HepG2 (cell line): ENCODE results near the gene CENPP. TPM values are rescaled to one million over a fixed set of nuclear protein-coding genes. Genes with fewer than 3 reads are reported as not detected.

Source experiments
- ATAC-seq: fragments of 200-7000 bp; cut with Tn5 transposase; 3 replicates; pipeline ENCODE4 v1.9.1; 2020; ENCODE audit warnings: mild to moderate bottlenecking, moderate library complexity
- BruUV-seq: library from RNA; stranded (reverse); fragments of 400-500 nt; replicated peaks from 2 replicates; lab custom pipeline; 2021; lab: Mats Ljungman, UMichigan
- CTCF ChIA-PET: fragments of 300-600 bp; formaldehyde crosslinking; extraction: SDS; loops from one replicate; lab custom pipeline; 2021; ENCODE audit warnings: low total read pairs, inconsistent platforms, low intra/inter-chr PET ratio; lab: Yijun Ruan, JAX
- POLR2A ChIA-PET: fragments of 350-600 bp; sonication (Branson Sonifier 250); formaldehyde crosslinking; loops from one replicate; lab custom pipeline; 2020; ENCODE audit warnings: antibody characterized with exemption, inconsistent platforms; lab: Yijun Ruan, JAX
- DNase-seq: peaks from one replicate; pipeline ENCODE4 v3.0.0-alpha.2; 2015; ENCODE audit warnings: low spot score
- FAIRE-seq: peaks from 3 replicates; lab custom pipeline; 2011; peaks lifted over from hg19 to GRCh38; lab: Jason Lieb, UNC
- H2AFZ ChIP-seq: one replicate; pipeline ENCODE4 v1.6.1; 2011; ENCODE audit warnings: low read length, inconsistent platforms
- H3K27ac ChIP-seq: fragments of 300-600 bp; 3 replicates; pipeline ENCODE4 v1.8.0; 2011; ENCODE audit warnings: mixed run types, mild to moderate bottlenecking, mixed read lengths, low read length, inconsistent platforms; ENCODE audit not compliant: insufficient read depth; ENCODE audit errors: extremely low read length
- H3K27me3 ChIP-seq, 2 experiments: fragments of 200-600 bp in 1 of 2; 2 replicates in 1 of 2; 3 replicates in 1 of 2; pipeline versions ENCODE4 v1.6.0 to v1.8.0; 2011; ENCODE audit warnings: low read length in 2 of 2, mild to moderate bottlenecking in 2 of 2, moderate library complexity in 2 of 2, inconsistent platforms in 1 of 2; ENCODE audit not compliant: insufficient read depth in 2 of 2, control insufficient read depth in 1 of 2
- H3K36me3 ChIP-seq, 2 experiments: fragments of 200-600 bp in 1 of 2; replicated peaks in 1 of 2; 2 replicates in 1 of 2; 3 replicates in 1 of 2; pipeline versions ENCODE4 v1.5.1 to v1.8.0; 2011; ENCODE audit warnings: low read length in 2 of 2, inconsistent platforms in 1 of 2; ENCODE audit not compliant: insufficient read depth in 2 of 2, control insufficient read depth in 1 of 2
- H3K4me1 ChIP-seq: 2 replicates; pipeline ENCODE4 v1.5.1; 2012; ENCODE audit warnings: low read length, inconsistent platforms; ENCODE audit not compliant: insufficient read depth
- H3K4me2 ChIP-seq: 2 replicates; pipeline ENCODE4 v1.6.0; 2011; ENCODE audit warnings: low read depth, low read length, inconsistent platforms
- H3K4me3 ChIP-seq, 3 experiments: fragments of 200-600 bp in 1 of 3; sonication (generic), shearing (Covaris generic) in 1 of 3; replicated peaks in 1 of 3; 2 replicates each; pipeline ENCODE4 v1.5.1; 2011 to 2016; ENCODE audit warnings: low read length in 3 of 3, inconsistent platforms in 2 of 3, low read depth in 2 of 3, mild to moderate bottlenecking in 2 of 3, control low read depth in 1 of 3, mixed read lengths in 1 of 3; ENCODE audit not compliant: insufficient read depth in 1 of 3
- H3K79me2 ChIP-seq: one replicate; pipeline ENCODE4 v1.6.1; 2011; ENCODE audit warnings: low read length, inconsistent platforms; ENCODE audit not compliant: insufficient read depth
- H3K9ac ChIP-seq: 2 replicates; pipeline ENCODE4 v1.6.0; 2011; ENCODE audit warnings: mild to moderate bottlenecking, low read depth, low read length, inconsistent platforms; ENCODE audit not compliant: insufficient read depth
- H3K9me3 ChIP-seq: 2 replicates; pipeline ENCODE4 v1.5.1; 2012; ENCODE audit warnings: mild to moderate bottlenecking, low read length
- H4K20me1 ChIP-seq: 2 replicates; pipeline ENCODE4 v1.6.0; 2011; ENCODE audit warnings: inconsistent platforms, mild to moderate bottlenecking, low read length, moderate library complexity; ENCODE audit not compliant: insufficient read depth
- BHLHE40 ChIP-seq: IDR thresholded peaks from 2 replicates; pipeline ENCODE4 v1.6.1; 2011; ENCODE audit warnings: low read length, improper control_type of control experiment
- CHD4 ChIP-seq: fragments of 200-600 bp; sonication (generic); IDR thresholded peaks from 2 replicates; pipeline ENCODE4 v1.7.0; 2017; ENCODE audit warnings: mild to moderate bottlenecking, low read length, borderline replicate concordance
- FOXO1 ChIP-seq: sonication (generic); formaldehyde crosslinking; IDR thresholded peaks from 2 replicates; pipeline ENCODE4 v1.4.0; 2020; ENCODE audit warnings: missing genetic modification reagents
- GATAD1 ChIP-seq: IDR thresholded peaks from 2 replicates; pipeline ENCODE4 v1.6.1; 2016; ENCODE audit warnings: missing genetic modification reagents, missing compliant biosample characterization
- GZF1 ChIP-seq: sonication (generic); formaldehyde crosslinking; IDR thresholded peaks from 2 replicates; pipeline ENCODE4 v1.5.1; 2020; ENCODE audit warnings: mild to moderate bottlenecking, missing genetic modification reagents
- HNF4G ChIP-seq, 2 experiments: sonication (generic) in 1 of 2; formaldehyde crosslinking in 1 of 2; IDR thresholded peaks; 2 replicates each; pipeline versions ENCODE4 v1.4.0 to v1.6.1; 2011 to 2020; ENCODE audit warnings: borderline replicate concordance in 2 of 2, low read depth in 2 of 2, mild to moderate bottlenecking in 2 of 2, low read length in 1 of 2, missing genetic modification reagents in 1 of 2, moderate library complexity in 1 of 2
- MAFF ChIP-seq: IDR thresholded peaks from 2 replicates; pipeline ENCODE4 v1.6.1; 2011; ENCODE audit warnings: low read depth, low read length, improper control_type of control experiment
- NFE2 ChIP-seq: sonication (generic); formaldehyde crosslinking; IDR thresholded peaks from 2 replicates; pipeline ENCODE4 v1.4.0; 2020; ENCODE audit warnings: missing genetic modification reagents
- SNAI1 ChIP-seq: sonication (generic); formaldehyde crosslinking; IDR thresholded peaks from 2 replicates; pipeline ENCODE4 v1.5.0; 2020; ENCODE audit warnings: mild to moderate bottlenecking, missing genetic modification reagents, borderline replicate concordance
- TAF1 ChIP-seq: sonication (generic); formaldehyde crosslinking; IDR thresholded peaks from 2 replicates; pipeline ENCODE4 v1.4.0; 2020; ENCODE audit warnings: missing genetic modification reagents
- ZNF75D ChIP-seq: sonication (generic); formaldehyde crosslinking; IDR thresholded peaks from 2 replicates; pipeline ENCODE4 v1.8.1; 2023; ENCODE audit warnings: missing genetic modification reagents, mild to moderate bottlenecking, borderline replicate concordance
- ZNF792 ChIP-seq: IDR thresholded peaks from 2 replicates; pipeline ENCODE4 v1.6.1; 2016
- WGBS: methylation state at CpG from one replicate; pipeline ENCODE4 v1.1.6; 2017; ENCODE audit warnings: low lambda C conversion rate; 5-methylcytosine and 5-hydroxymethylcytosine counted together
- in situ Hi-C: cut with HindIII; loops from 2 replicates; pipeline ENCODE4 v1.10.0; 2017; ENCODE audit warnings: low pct_unique_long_range_greater_than_20kb; ENCODE audit not compliant: extremely low pct_ligation_motif_present
- intact Hi-C: fragments of 100-400 bp; cut with micrococcal nuclease; formaldehyde crosslinking; loops from one replicate; pipeline ENCODE4 v1.10.0; 2022; ENCODE audit not compliant: unreplicated experiment
- polyA plus RNA-seq, 8 experiments: library from polyadenylated mRNA; depleted of rRNA in 3 of 8; stranded (reverse) in 7 of 8; unstranded in 1 of 8; fragments of >200 nt; fragmentation: Illumina TruSeq in 4 of 8; extraction: Trizol in 4 of 8; gene quantifications; 2 replicates each; pipeline versions ENCODE4 v1.2.1 to v1.2.3, GENCODE V29; 2011 to 2016; ENCODE audit warnings: low read depth in 4 of 8, missing spikeins in 1 of 8, mixed read lengths in 1 of 8; ENCODE audit not compliant: insufficient read depth in 1 of 8
- total RNA-seq, 5 experiments: library from RNA; depleted of rRNA; stranded (reverse); fragments of >200 nt; fragmentation: Illumina TruSeq; extraction: Trizol; gene quantifications; 2 replicates each; pipeline ENCODE4 v1.2.3, GENCODE V29; 2016; ENCODE audit warnings: low read depth in 1 of 5
- TF ChIP-seq, protein P1 (sequence below): sonication (generic); formaldehyde crosslinking; IDR thresholded peaks from 2 replicates; pipeline ENCODE4 v1.4.0; 2020; ENCODE audit warnings: missing genetic modification reagents, borderline replicate concordance
- TF ChIP-seq, protein P2 (sequence below): sonication (generic); formaldehyde crosslinking; IDR thresholded peaks from 2 replicates; pipeline ENCODE4 v1.4.0; 2020; ENCODE audit warnings: mild to moderate bottlenecking, missing genetic modification reagents, borderline replicate concordance
- TF ChIP-seq, protein P3 (sequence below): sonication (generic); formaldehyde crosslinking; IDR thresholded peaks from 2 replicates; pipeline ENCODE4 v1.5.0; 2020; ENCODE audit warnings: missing genetic modification reagents, mild to moderate bottlenecking, borderline replicate concordance
- TF ChIP-seq, protein P4 (sequence below): sonication (generic); formaldehyde crosslinking; IDR thresholded peaks from 2 replicates; pipeline ENCODE4 v1.8.0; 2022; ENCODE audit warnings: missing genetic modification reagents, low read depth, mild to moderate bottlenecking, borderline replicate concordance

CENPP gene
- total and polyA plus RNA-seq, 2 of the 13 experiments (the other 11 are each of a cell fraction or from before 2014, with no cell fraction given), result 2.0 to 11.4 TPM

DNA sequence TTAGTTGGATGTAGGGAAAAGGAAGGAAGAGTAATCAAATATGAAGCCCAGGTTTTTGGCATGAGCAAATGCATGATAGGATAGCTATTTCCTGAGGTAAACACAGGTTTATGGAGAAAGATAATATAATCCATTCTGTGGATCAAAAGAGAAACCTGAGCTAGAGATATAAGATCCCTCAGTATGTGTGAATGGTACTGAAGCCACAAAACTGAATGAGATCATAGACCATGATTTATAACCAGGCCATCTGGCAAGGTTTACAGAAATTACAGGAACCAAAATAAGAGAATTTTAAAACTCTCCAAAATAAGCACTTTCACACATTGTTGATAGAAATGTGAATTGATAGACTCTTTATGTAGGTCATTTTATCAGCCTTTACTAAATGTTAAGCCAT is 238.8 kb downstream of the CENPP start (continued):
- TF ChIP-seq, protein P1, sequence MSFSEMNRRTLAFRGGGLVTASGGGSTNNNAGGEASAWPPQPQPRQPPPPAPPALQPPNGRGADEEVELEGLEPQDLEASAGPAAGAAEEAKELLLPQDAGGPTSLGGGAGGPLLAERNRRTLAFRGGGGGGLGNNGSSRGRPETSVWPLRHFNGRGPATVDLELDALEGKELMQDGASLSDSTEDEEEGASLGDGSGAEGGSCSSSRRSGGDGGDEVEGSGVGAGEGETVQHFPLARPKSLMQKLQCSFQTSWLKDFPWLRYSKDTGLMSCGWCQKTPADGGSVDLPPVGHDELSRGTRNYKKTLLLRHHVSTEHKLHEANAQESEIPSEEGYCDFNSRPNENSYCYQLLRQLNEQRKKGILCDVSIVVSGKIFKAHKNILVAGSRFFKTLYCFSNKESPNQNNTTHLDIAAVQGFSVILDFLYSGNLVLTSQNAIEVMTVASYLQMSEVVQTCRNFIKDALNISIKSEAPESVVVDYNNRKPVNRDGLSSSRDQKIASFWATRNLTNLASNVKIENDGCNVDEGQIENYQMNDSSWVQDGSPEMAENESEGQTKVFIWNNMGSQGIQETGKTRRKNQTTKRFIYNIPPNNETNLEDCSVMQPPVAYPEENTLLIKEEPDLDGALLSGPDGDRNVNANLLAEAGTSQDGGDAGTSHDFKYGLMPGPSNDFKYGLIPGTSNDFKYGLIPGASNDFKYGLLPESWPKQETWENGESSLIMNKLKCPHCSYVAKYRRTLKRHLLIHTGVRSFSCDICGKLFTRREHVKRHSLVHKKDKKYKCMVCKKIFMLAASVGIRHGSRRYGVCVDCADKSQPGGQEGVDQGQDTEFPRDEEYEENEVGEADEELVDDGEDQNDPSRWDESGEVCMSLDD (CRISPR knock-in tag), result no peak
- no peak for TF ChIP-seq HNF4G (IDR thresholded peaks at IDR 0.05; ENCODE audit: borderline replicate concordance, low read depth, low read length)
- no peak for TF ChIP-seq HNF4G (CRISPR knock-in tag; IDR thresholded peaks at IDR 0.05; ENCODE audit: borderline replicate concordance, low read depth)
- TF ChIP-seq SNAI1 (CRISPR knock-in tag), result no peak
- no peak for TF ChIP-seq ZNF75D
- no peak for TF ChIP-seq MAFF
- TF ChIP-seq CHD4, result no peak

DNA sequence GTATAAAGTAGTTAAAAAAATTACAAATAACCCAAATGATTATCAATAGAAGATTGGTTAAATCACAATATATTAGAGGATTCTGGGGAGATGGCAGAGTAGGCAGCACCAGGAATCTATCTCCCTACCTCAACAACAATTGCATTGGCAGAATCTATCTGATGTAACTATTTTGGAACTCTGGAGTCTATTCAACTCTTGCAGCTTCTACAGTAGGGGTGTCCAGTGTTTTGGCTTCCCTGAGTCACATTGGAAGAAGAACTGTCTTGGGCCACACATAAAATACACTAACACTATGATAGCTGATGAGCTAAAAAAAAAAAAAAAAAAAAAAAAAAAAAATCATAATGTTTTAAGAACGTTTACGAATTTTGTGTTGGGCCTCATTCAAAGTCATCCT is 239.2 kb downstream of the CENPP start:
- FAIRE-seq, result no peak
- no peak overlapping the region for H3K27ac ChIP-seq
- WGBS, result 89% methylated on average over 2 of the region's 2 CpGs
- TF ChIP-seq BHLHE40 (no peak), GATAD1 (CRISPR knock-in tag) (no peak), FOXO1 (CRISPR knock-in tag) (no peak), TAF1 (CRISPR knock-in tag) (no peak), NFE2 (CRISPR knock-in tag) (no peak), ZNF792 (CRISPR knock-in tag) (no peak), GZF1 (CRISPR knock-in tag) (no peak)
- TF ChIP-seq, protein P2, sequence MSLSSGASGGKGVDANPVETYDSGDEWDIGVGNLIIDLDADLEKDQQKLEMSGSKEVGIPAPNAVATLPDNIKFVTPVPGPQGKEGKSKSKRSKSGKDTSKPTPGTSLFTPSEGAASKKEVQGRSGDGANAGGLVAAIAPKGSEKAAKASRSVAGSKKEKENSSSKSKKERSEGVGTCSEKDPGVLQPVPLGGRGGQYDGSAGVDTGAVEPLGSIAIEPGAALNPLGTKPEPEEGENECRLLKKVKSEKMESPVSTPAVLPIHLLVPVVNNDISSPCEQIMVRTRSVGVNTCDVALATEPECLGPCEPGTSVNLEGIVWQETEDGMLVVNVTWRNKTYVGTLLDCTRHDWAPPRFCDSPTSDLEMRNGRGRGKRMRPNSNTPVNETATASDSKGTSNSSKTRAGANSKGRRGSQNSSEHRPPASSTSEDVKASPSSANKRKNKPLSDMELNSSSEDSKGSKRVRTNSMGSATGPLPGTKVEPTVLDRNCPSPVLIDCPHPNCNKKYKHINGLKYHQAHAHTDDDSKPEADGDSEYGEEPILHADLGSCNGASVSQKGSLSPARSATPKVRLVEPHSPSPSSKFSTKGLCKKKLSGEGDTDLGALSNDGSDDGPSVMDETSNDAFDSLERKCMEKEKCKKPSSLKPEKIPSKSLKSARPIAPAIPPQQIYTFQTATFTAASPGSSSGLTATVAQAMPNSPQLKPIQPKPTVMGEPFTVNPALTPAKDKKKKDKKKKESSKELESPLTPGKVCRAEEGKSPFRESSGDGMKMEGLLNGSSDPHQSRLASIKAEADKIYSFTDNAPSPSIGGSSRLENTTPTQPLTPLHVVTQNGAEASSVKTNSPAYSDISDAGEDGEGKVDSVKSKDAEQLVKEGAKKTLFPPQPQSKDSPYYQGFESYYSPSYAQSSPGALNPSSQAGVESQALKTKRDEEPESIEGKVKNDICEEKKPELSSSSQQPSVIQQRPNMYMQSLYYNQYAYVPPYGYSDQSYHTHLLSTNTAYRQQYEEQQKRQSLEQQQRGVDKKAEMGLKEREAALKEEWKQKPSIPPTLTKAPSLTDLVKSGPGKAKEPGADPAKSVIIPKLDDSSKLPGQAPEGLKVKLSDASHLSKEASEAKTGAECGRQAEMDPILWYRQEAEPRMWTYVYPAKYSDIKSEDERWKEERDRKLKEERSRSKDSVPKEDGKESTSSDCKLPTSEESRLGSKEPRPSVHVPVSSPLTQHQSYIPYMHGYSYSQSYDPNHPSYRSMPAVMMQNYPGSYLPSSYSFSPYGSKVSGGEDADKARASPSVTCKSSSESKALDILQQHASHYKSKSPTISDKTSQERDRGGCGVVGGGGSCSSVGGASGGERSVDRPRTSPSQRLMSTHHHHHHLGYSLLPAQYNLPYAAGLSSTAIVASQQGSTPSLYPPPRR, result no peak
- TF ChIP-seq, protein P3, sequence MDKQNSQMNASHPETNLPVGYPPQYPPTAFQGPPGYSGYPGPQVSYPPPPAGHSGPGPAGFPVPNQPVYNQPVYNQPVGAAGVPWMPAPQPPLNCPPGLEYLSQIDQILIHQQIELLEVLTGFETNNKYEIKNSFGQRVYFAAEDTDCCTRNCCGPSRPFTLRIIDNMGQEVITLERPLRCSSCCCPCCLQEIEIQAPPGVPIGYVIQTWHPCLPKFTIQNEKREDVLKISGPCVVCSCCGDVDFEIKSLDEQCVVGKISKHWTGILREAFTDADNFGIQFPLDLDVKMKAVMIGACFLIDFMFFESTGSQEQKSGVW (CRISPR knock-in tag), result no peak
- TF ChIP-seq, protein P4, sequence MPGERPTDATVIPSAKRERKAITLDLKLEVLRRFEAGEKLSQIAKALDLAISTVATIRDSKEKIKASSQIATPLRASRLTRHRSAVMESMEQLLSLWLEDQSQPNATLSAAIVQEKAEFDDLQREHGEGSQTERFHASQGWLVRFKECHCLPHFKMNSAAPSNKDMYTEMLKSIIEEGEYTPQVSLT (CRISPR knock-in tag), result no peak

More for the DNA sequence above, 239.2 kb downstream of the CENPP start:
- DNase-seq (no peak), ATAC-seq (no peak)
- Histone ChIP-seq H3K27me3 (no peaks in the 10 kb centered on the region), H2AFZ (no peak overlapping the region), H3K9ac (no peak overlapping the region), H4K20me1 (no peaks in the 10 kb centered on the region), H3K4me1 (no peaks in the 10 kb centered on the region), H3K4me3 (no peak overlapping the region), H3K4me2 (no peak overlapping the region), H3K79me2 (no peaks in the 10 kb centered on the region), H3K9me3 (no peaks in the 10 kb centered on the region), H3K36me3 (no peaks in the 10 kb centered on the region)
- ChIA-PET POLR2A (no interaction called here), CTCF (no interaction called here)
- no TSS peak for BruUV-seq
- in situ Hi-C loops, result no loop called here
- intact Hi-C loops, result no loop called here
